DND-41 (cell line): ENCODE results near the gene CD63.

Experiments used
- EZH2 ChIP-seq: IDR thresholded peaks from 3 replicates; pipeline ENCODE4 v1.6.1; 2012; ENCODE audit warnings: borderline replicate concordance, low read depth, mild to moderate bottlenecking, moderate library complexity, low read length, inconsistent platforms; ENCODE audit not compliant: severe bottlenecking
- TF ChIP-seq, protein P1 (sequence below): IDR thresholded peaks from 2 replicates; pipeline ENCODE4 v1.5.1; 2012; ENCODE audit warnings: borderline replicate concordance, low read length, moderate library complexity, mild to moderate bottlenecking; ENCODE audit not compliant: poor library complexity, severe bottlenecking; ENCODE audit errors: extremely low read depth

- TF ChIP-seq, protein P1, sequence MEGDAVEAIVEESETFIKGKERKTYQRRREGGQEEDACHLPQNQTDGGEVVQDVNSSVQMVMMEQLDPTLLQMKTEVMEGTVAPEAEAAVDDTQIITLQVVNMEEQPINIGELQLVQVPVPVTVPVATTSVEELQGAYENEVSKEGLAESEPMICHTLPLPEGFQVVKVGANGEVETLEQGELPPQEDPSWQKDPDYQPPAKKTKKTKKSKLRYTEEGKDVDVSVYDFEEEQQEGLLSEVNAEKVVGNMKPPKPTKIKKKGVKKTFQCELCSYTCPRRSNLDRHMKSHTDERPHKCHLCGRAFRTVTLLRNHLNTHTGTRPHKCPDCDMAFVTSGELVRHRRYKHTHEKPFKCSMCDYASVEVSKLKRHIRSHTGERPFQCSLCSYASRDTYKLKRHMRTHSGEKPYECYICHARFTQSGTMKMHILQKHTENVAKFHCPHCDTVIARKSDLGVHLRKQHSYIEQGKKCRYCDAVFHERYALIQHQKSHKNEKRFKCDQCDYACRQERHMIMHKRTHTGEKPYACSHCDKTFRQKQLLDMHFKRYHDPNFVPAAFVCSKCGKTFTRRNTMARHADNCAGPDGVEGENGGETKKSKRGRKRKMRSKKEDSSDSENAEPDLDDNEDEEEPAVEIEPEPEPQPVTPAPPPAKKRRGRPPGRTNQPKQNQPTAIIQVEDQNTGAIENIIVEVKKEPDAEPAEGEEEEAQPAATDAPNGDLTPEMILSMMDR = no peak
- no peak for TF ChIP-seq EZH2
These were observed 12.8 kb downstream of the CD63 start, which contains the start of gene BLOC1S1 for GRCh38 chr12:55715833-55716581.
